ENCODE measurements around the gene SPECC1L.

SPECC1L gene

GRCh38 chr22:24330636-24331035, 60.0 kb downstream of the SPECC1L start:
- peak; percentile 32 for DNase-seq (ENCODE audit: low read depth)
- no peak overlapping the region for H3K4me3 ChIP-seq (ENCODE audit: control insufficient read depth, low read depth, low read length)

GRCh38 chr22:24331468-24332440, 61.1 kb downstream of the SPECC1L start:
- peak; percentile 32 for DNase-seq (ENCODE audit: low read depth)
- no peak overlapping the region for H3K4me3 ChIP-seq (ENCODE audit: control insufficient read depth, low read depth, low read length)
- TF ChIP-seq CTCF (conservative IDR thresholded peaks at IDR 0.05; ENCODE audit: control insufficient read depth, insufficient read depth, low read depth, low read length), result no peak

More at GRCh38 chr22:24330636-24331035, 60.0 kb downstream of the SPECC1L start:
- TF ChIP-seq CTCF (conservative IDR thresholded peaks at IDR 0.05; ENCODE audit: control insufficient read depth, insufficient read depth, low read depth, low read length), result no peak

- DNase-seq (ENCODE audit: low read depth), result peak; percentile 89
- TF ChIP-seq CTCF (conservative IDR thresholded peaks at IDR 0.05; ENCODE audit: control insufficient read depth, insufficient read depth, low read depth, low read length), result no peak
- H3K4me3 ChIP-seq (ENCODE audit: control insufficient read depth, low read depth, low read length), result no peak overlapping the region
These were observed 62.7 kb downstream of the SPECC1L start for GRCh38 chr22:24333301-24333700.

GRCh38 chr22:24335496-24335895, 64.9 kb downstream of the SPECC1L start:
- TF ChIP-seq CTCF (conservative IDR thresholded peaks at IDR 0.05; ENCODE audit: control insufficient read depth, insufficient read depth, low read depth, low read length), result no peak
- peak; percentile 32 for DNase-seq (ENCODE audit: low read depth)
- no peak overlapping the region for H3K4me3 ChIP-seq (ENCODE audit: control insufficient read depth, low read depth, low read length)

GRCh38 chr22:24337894-24338645, 67.4 kb downstream of the SPECC1L start:
- no peak for DNase-seq (ENCODE audit: low read depth)
- H3K4me3 ChIP-seq (ENCODE audit: control insufficient read depth, low read depth, low read length), result no peak overlapping the region
- TF ChIP-seq CTCF (conservative IDR thresholded peaks at IDR 0.05; ENCODE audit: control insufficient read depth, insufficient read depth, low read depth, low read length), result no peak

GRCh38 chr22:24338726-24339451, 68.3 kb downstream of the SPECC1L start:
- peak; percentile 31 for DNase-seq (ENCODE audit: low read depth)
- no peak for TF ChIP-seq CTCF (conservative IDR thresholded peaks at IDR 0.05; ENCODE audit: control insufficient read depth, insufficient read depth, low read depth, low read length)
- no peak overlapping the region for H3K4me3 ChIP-seq (ENCODE audit: control insufficient read depth, low read depth, low read length)

Measured in fibroblast of mammary gland (primary cell).